Stomach (tissue), 9 donors: ENCODE results near the gene LZTR1. TPM values are rescaled to one million over a fixed set of nuclear protein-coding genes. Genes with fewer than 3 reads are reported as not detected.
A peak's percentile ranks its signal among the peaks of the same experiment; 100 is the strongest.
"Not testable (repeated sequence)": the region's sequence is repeated elsewhere in the genome, so short reads cannot be mapped to it uniquely, and the experiment has no call there.

Experiments
- DNase-seq, 2 donors: peaks; one replicate each; pipeline versions ENCODE4 v3.0.0 to v3.0.0-alpha.2; 2013 to 2019
- H3K27ac ChIP-seq, 5 donors: fragments of 200-600 bp in 4 of 5; sonication (generic) in 4 of 5; one replicate each; pipeline ENCODE4 v1.5.1; 2013 to 2019; ENCODE audit warnings: mild to moderate bottlenecking in 1 of 5, moderate library complexity in 1 of 5
- H3K27me3 ChIP-seq, 3 donors: fragments of 200-600 bp; sonication (generic); one replicate each; pipeline ENCODE4 v1.5.1; 2017 to 2019; ENCODE audit warnings: mixed run types in 1 of 3
- H3K36me3 ChIP-seq, 4 donors: fragments of 200-600 bp; sonication (generic); 1 replicate in 3 of 4; 2 replicates in 1 of 4; pipeline ENCODE4 v1.5.1; 2016 to 2019
- H3K4me1 ChIP-seq, 4 donors: fragments of 200-600 bp; sonication (generic); one replicate each; pipeline ENCODE4 v1.5.1; 2016 to 2019
- H3K4me3 ChIP-seq, 4 donors: fragments of 200-600 bp; sonication (generic) in 3 of 4; one replicate each; pipeline ENCODE4 v1.5.1; 2016 to 2019; ENCODE audit warnings: mild to moderate bottlenecking in 1 of 4
- H3K9me3 ChIP-seq, 4 donors: fragments of 200-600 bp; sonication (generic); one replicate each; pipeline ENCODE4 v1.5.1; 2016 to 2019
- CTCF ChIP-seq, 7 experiments: fragments of 450-650 bp in 4 of 7; fragments of 200-600 bp in 3 of 7; sonication (generic) in 3 of 7; IDR thresholded peaks; one replicate each; pipeline ENCODE4 v1.5.1; 2016 to 2019; ENCODE audit warnings: antibody characterized with exemption in 7 of 7, control low read depth in 2 of 7, mild to moderate bottlenecking in 1 of 7
- EP300 ChIP-seq: sonication (generic); formaldehyde crosslinking; IDR thresholded peaks from one replicate; pipeline ENCODE4 v1.6.1; 2017; ENCODE audit warnings: antibody characterized with exemption
- POLR2A ChIP-seq, 4 donors: fragments of 450-650 bp; IDR thresholded peaks; one replicate each; pipeline ENCODE4 v1.6.1; 2016; ENCODE audit warnings: antibody characterized with exemption in 4 of 4, control low read depth in 2 of 4, mild to moderate bottlenecking in 1 of 4, moderate library complexity in 1 of 4
- POLR2AphosphoS5 ChIP-seq, 3 donors: sonication (generic); formaldehyde crosslinking; IDR thresholded peaks; one replicate each; pipeline ENCODE4 v1.6.1; 2016; ENCODE audit warnings: antibody characterized with exemption in 3 of 3
- WGBS, 5 donors: extraction: QIAGEN DNeasy Blood & Tissue Kit in 3 of 5; methylation state at CpG; one replicate each; pipeline versions ENCODE4 v1.1.5 to v1.1.7; 2013 to 2018; 5-methylcytosine and 5-hydroxymethylcytosine counted together
- intact Hi-C: fragments of 100-400 bp; cut with DNase I; formaldehyde crosslinking; loops from one replicate; pipeline ENCODE4 v1.15.1; 2023; ENCODE audit warnings: low total_unique reads
- polyA plus RNA-seq, 3 donors: library from polyadenylated mRNA; stranded (reverse); fragments of 200-250 nt; gene quantifications; one replicate each; pipeline ENCODE4 v1.2.3, GENCODE V29; 2013
- total RNA-seq, 5 donors: library from RNA; depleted of rRNA; stranded (reverse); fragments of >200 nt; gene quantifications; one replicate each; pipeline versions ENCODE4 v1.1.0 to v1.2.3, GENCODE V29; 2014 to 2016
- donor health status: healthy with polysubstance abuse.
- donor health status: Bipolar disorder and iron deficiency.
- donor health status: healthy.

LZTR1 gene
- total and polyA plus RNA-seq, 8 donors, result 13.7 to 148 (median 29.5) TPM

- no peak for DNase-seq
- intact Hi-C loops, result no loop called here
- no peaks in the 10 kb centered on the region for H3K9me3 ChIP-seq
- H3K4me1 ChIP-seq, result peaks cover 29 to 87% (median 71%) of the 10 kb centered on the region in 4 donors
- no peak for TF ChIP-seq POLR2A (IDR thresholded peaks at IDR 0.05)
- no peak for TF ChIP-seq POLR2AphosphoS5 (IDR thresholded peaks at IDR 0.05)
- no peak for TF ChIP-seq CTCF (IDR thresholded peaks at IDR 0.05)
- no peak for TF ChIP-seq EP300
- peaks cover under 1 to 18% (median 11%) of the 10 kb centered on the region in 4 donors for H3K36me3 ChIP-seq
- H3K4me3 ChIP-seq, result no peak overlapping the region
- peak overlapping the region in 2 of 5 donors; percentile 8 to 39 for H3K27ac ChIP-seq
- no peaks in the 10 kb centered on the region for H3K27me3 ChIP-seq
- WGBS, 5 donors, result 77 to 85% (median 83%) methylated on average over 4 of the region's 4 CpGs
Measured at GRCh38 chr22:20940904-20941385, 41.2 kb upstream of the LZTR1 start.

- H3K4me1 ChIP-seq, result peaks cover 15 to 83% (median 64%) of the 10 kb centered on the region in 4 donors
Measured at GRCh38 chr22:20942203-20942902, 39.7 kb upstream of the LZTR1 start.

GRCh38 chr22:20943104-20943933 is 38.8 kb upstream of the LZTR1 start:
- Histone ChIP-seq H3K36me3 (peaks cover 0 to 5% (median 2%) of the 10 kb centered on the region in 4 donors), H3K27ac (no peak overlapping the region), H3K9me3 (no peaks in the 10 kb centered on the region), H3K27me3 (no peaks in the 10 kb centered on the region), H3K4me3 (no peak overlapping the region), H3K4me1 (peaks cover 5 to 77% (median 56%) of the 10 kb centered on the region in 4 donors)
- 90 to 97% (median 93%) methylated on average over 8 of the region's 8 CpGs for WGBS, 5 donors
- intact Hi-C loops, result no loop called here
- no peak for DNase-seq
- no peak for TF ChIP-seq POLR2AphosphoS5 (IDR thresholded peaks at IDR 0.05)

More at GRCh38 chr22:20942203-20942902, 39.7 kb upstream of the LZTR1 start:
- DNase-seq, H3K9me3 ChIP-seq, intact Hi-C loops, H3K36me3 ChIP-seq, H3K27ac ChIP-seq, H3K27me3 ChIP-seq, H3K4me3 ChIP-seq: not testable (repeated sequence)
- 80 to 88% (median 87%) methylated on average over 7 of the region's 7 CpGs for WGBS, 5 donors

GRCh38 chr22:20944042-20944441 is 38.1 kb upstream of the LZTR1 start:
- Histone ChIP-seq H3K27ac (no peak overlapping the region), H3K36me3 (peaks cover 0 to 6% (median under 1%) of the 10 kb centered on the region in 4 donors), H3K4me3 (no peak overlapping the region), H3K9me3 (no peaks in the 10 kb centered on the region), H3K27me3 (no peaks in the 10 kb centered on the region), H3K4me1 (peaks cover 0 to 72% (median 51%) of the 10 kb centered on the region in 4 donors)
- no peak for DNase-seq
- WGBS, 5 donors, result 23 to 61% (median 43%) methylated on average over 1 of the region's 1 CpG
- intact Hi-C loops, result no loop called here
- TF ChIP-seq POLR2A (IDR thresholded peaks at IDR 0.05), result no peak
- TF ChIP-seq EP300, result no peak
- no peak for TF ChIP-seq CTCF (IDR thresholded peaks at IDR 0.05)
- no peak for TF ChIP-seq POLR2AphosphoS5 (IDR thresholded peaks at IDR 0.05)

- H3K36me3 ChIP-seq, result peaks cover 13 to 21% (median 15%) of the 10 kb centered on the region in 4 donors
Measured at GRCh38 chr22:20945578-20945934, 36.5 kb upstream of the LZTR1 start.

More at GRCh38 chr22:20945578-20945934, 36.5 kb upstream of the LZTR1 start:
- TF ChIP-seq EP300 (no peak), CTCF (IDR thresholded peaks at IDR 0.05) (no peak), POLR2A (IDR thresholded peaks at IDR 0.05) (no peak), POLR2AphosphoS5 (IDR thresholded peaks at IDR 0.05) (no peak)
- Histone ChIP-seq H3K4me3 (no peak overlapping the region), H3K4me1 (peaks cover 0 to 64% (median 40%) of the 10 kb centered on the region in 4 donors), H3K27ac (no peak overlapping the region), H3K9me3 (no peaks in the 10 kb centered on the region), H3K27me3 (no peaks in the 10 kb centered on the region)
- no peak for DNase-seq
- WGBS, 5 donors, result 65 to 90% (median 73%) methylated on average over 2 of the region's 2 CpGs
- intact Hi-C loops, result no loop called here
